SK-N-SH (cell line): ENCODE measurements around the gene SHTN1. TPM values are rescaled to one million over a fixed set of nuclear protein-coding genes. Genes with fewer than 3 reads are reported as not detected.

Experiments used
- CTCF ChIA-PET: fragments of 300-600, 350-600 bp; formaldehyde crosslinking; extraction: SDS; loops from one replicate; lab custom pipeline; 2021; lab: Yijun Ruan, JAX
- POLR2A ChIA-PET: fragments of 350-600 bp; sonication (Branson Sonifier 250); formaldehyde crosslinking; extraction: SDS; loops from one replicate; lab custom pipeline; 2020; ENCODE audit warnings: antibody characterized with exemption, inconsistent platforms; lab: Yijun Ruan, JAX
- DNase-seq: peaks from one replicate; pipeline ENCODE4 v3.0.0; 2012
- H2AFZ ChIP-seq: fragments of 200-600 bp; sonication (generic); 2 replicates; pipeline ENCODE4 v1.8.1; 2016; ENCODE audit warnings: antibody characterized with exemption, mild to moderate bottlenecking, low read depth
- H3F3A ChIP-seq: fragments of 200-600 bp; sonication (generic); replicated peaks from 2 replicates; pipeline ENCODE3; 2016; ENCODE audit warnings: antibody characterized with exemption, mild to moderate bottlenecking; ENCODE audit not compliant: insufficient read depth
- H3K27ac ChIP-seq, 2 experiments: fragments of 200-500 bp in 1 of 2; fragments of 200-600 bp in 1 of 2; sonication (Bioruptor generic) in 1 of 2; sonication (generic), shearing (Covaris generic) in 1 of 2; 2 replicates each; pipeline versions ENCODE4 v1.5.1 to v1.6.1; 2014 to 2016; ENCODE audit warnings: low read depth in 2 of 2, inconsistent platforms in 1 of 2, low read length in 1 of 2, mild to moderate bottlenecking in 1 of 2, mixed read lengths in 1 of 2
- H3K27me3 ChIP-seq: fragments of 200-600 bp; sonication (generic), shearing (Covaris generic); 2 replicates; pipeline ENCODE4 v1.6.1; 2016; ENCODE audit warnings: mixed run types; ENCODE audit not compliant: insufficient read depth
- H3K36me3 ChIP-seq, 2 experiments: fragments of 200-500 bp in 1 of 2; fragments of 200-600 bp in 1 of 2; sonication (Bioruptor generic) in 1 of 2; sonication (generic) in 1 of 2; replicated peaks in 1 of 2; 2 replicates each; pipeline versions ENCODE3 to v1.5.1; 2014 to 2016; ENCODE audit warnings: low read length in 1 of 2, mild to moderate bottlenecking in 1 of 2; ENCODE audit not compliant: insufficient read depth in 2 of 2, control insufficient read depth in 1 of 2
- H3K4me1 ChIP-seq, 2 experiments: fragments of 200-500 bp in 1 of 2; fragments of 200-600 bp in 1 of 2; sonication (Bioruptor generic) in 1 of 2; sonication (generic), shearing (Covaris generic) in 1 of 2; 2 replicates each; pipeline versions ENCODE4 v1.5.1 to v1.6.1; 2014 to 2016; ENCODE audit warnings: low read depth in 1 of 2, low read length in 1 of 2, mixed run types in 1 of 2; ENCODE audit not compliant: insufficient read depth in 2 of 2, control insufficient read depth in 1 of 2
- H3K4me2 ChIP-seq: fragments of 200-600 bp; sonication (generic), shearing (Covaris generic); 2 replicates; pipeline ENCODE4 v1.6.1; 2017; ENCODE audit warnings: mixed run types
- H3K4me3 ChIP-seq, 2 experiments: fragments of 200-500 bp in 1 of 2; fragments of 200-600 bp in 1 of 2; sonication (Bioruptor generic) in 1 of 2; sonication (generic), shearing (Covaris generic) in 1 of 2; 2 replicates each; pipeline versions ENCODE4 v1.5.1 to v1.8.1; 2014 to 2016; ENCODE audit warnings: low read depth in 2 of 2, inconsistent platforms in 1 of 2, low read length in 1 of 2, mild to moderate bottlenecking in 1 of 2, mixed read lengths in 1 of 2, moderate library complexity in 1 of 2
- H3K79me2 ChIP-seq: fragments of 200-600 bp; sonication (generic); 2 replicates; pipeline ENCODE4 v1.8.1; 2017; ENCODE audit warnings: mild to moderate bottlenecking; ENCODE audit not compliant: insufficient read depth
- H3K9ac ChIP-seq: fragments of 200-600 bp; sonication (generic); 2 replicates; pipeline ENCODE4 v1.6.1; 2017; ENCODE audit warnings: mixed run types
- H3K9me2 ChIP-seq: fragments of 200-600 bp; sonication (generic); 2 replicates; pipeline ENCODE4 v1.6.1; 2017; ENCODE audit warnings: mixed run types
- H3K9me3 ChIP-seq: fragments of 200-600 bp; sonication (generic); 2 replicates; pipeline ENCODE4 v1.6.1; 2017; ENCODE audit warnings: mixed run types, mild to moderate bottlenecking, moderate library complexity
- H4K20me1 ChIP-seq: fragments of 200-600 bp; sonication (generic); 2 replicates; pipeline ENCODE4 v1.6.1; 2017; ENCODE audit warnings: mild to moderate bottlenecking, mixed run types; ENCODE audit not compliant: insufficient read depth
- ELF1 ChIP-seq: IDR thresholded peaks from 2 replicates; pipeline ENCODE4 v1.4.0; 2012
- FOSL2 ChIP-seq: IDR thresholded peaks from 2 replicates; pipeline ENCODE4 v1.4.0; 2012; ENCODE audit warnings: low read depth, mild to moderate bottlenecking, moderate library complexity, borderline replicate concordance
- FOXJ3 ChIP-seq: sonication (generic); formaldehyde crosslinking; IDR thresholded peaks from 2 replicates; pipeline ENCODE4 v1.5.1; 2020; ENCODE audit warnings: mild to moderate bottlenecking, missing genetic modification reagents
- FOXM1 ChIP-seq: IDR thresholded peaks from 2 replicates; pipeline ENCODE4 v1.4.0; 2012; ENCODE audit warnings: low read depth, mild to moderate bottlenecking
- GABPA ChIP-seq: IDR thresholded peaks from 2 replicates; pipeline ENCODE4 v1.4.0; 2012; ENCODE audit warnings: low read depth, mild to moderate bottlenecking
- JUND ChIP-seq: IDR thresholded peaks from 2 replicates; pipeline ENCODE4 v1.4.0; 2012
- MEF2A ChIP-seq: IDR thresholded peaks from 2 replicates; pipeline ENCODE4 v1.4.0; 2012; ENCODE audit warnings: low read depth, borderline replicate concordance
- NFIC ChIP-seq: IDR thresholded peaks from 2 replicates; pipeline ENCODE4 v1.4.0; 2012; ENCODE audit warnings: borderline replicate concordance
- POLR2AphosphoS5 ChIP-seq: IDR thresholded peaks from 2 replicates; pipeline ENCODE4 v1.6.1; 2012; ENCODE audit warnings: low read depth, low read length
- RAD21 ChIP-seq: IDR thresholded peaks from 2 replicates; pipeline ENCODE4 v1.6.1; 2012; ENCODE audit warnings: mild to moderate bottlenecking, low read length
- RXRA ChIP-seq: IDR thresholded peaks from 2 replicates; pipeline ENCODE4 v1.4.0; 2012; ENCODE audit warnings: low read depth, mild to moderate bottlenecking, borderline replicate concordance
- SMC3 ChIP-seq: IDR thresholded peaks from 2 replicates; pipeline ENCODE4 v1.6.1; 2012; ENCODE audit warnings: low read depth, low read length, improper control_type of control experiment
- TCF12 ChIP-seq: IDR thresholded peaks from 2 replicates; pipeline ENCODE4 v1.4.0; 2012
- YY1 ChIP-seq: IDR thresholded peaks from 2 replicates; pipeline ENCODE4 v1.4.0; 2012; ENCODE audit warnings: low read depth, mild to moderate bottlenecking
- WGBS: methylation state at CpG from one replicate; pipeline ENCODE4 v1.1.6; 2017; ENCODE audit warnings: low lambda C conversion rate; 5-methylcytosine and 5-hydroxymethylcytosine counted together
- polyA plus RNA-seq, 3 experiments: library from polyadenylated mRNA; depleted of rRNA; stranded (reverse); fragments of >200 nt; gene quantifications; 2 replicates each; pipeline ENCODE4 v1.2.3, GENCODE V29; 2012
- TF ChIP-seq, protein P1 (sequence below): IDR thresholded peaks from 2 replicates; pipeline ENCODE4; 2012
- TF ChIP-seq, protein P2 (sequence below): IDR thresholded peaks from 2 replicates; pipeline ENCODE4 v1.4.0; 2012; ENCODE audit warnings: low read depth, borderline replicate concordance
- TF ChIP-seq, protein P3 (sequence below): IDR thresholded peaks from 2 replicates; pipeline ENCODE4 v1.4.0; 2012; ENCODE audit warnings: low read depth, borderline replicate concordance

Gene SHTN1
- polyA plus RNA-seq, 1 of the 3 experiments (the other 2 are of a cell fraction): 5.2 TPM

DNA sequence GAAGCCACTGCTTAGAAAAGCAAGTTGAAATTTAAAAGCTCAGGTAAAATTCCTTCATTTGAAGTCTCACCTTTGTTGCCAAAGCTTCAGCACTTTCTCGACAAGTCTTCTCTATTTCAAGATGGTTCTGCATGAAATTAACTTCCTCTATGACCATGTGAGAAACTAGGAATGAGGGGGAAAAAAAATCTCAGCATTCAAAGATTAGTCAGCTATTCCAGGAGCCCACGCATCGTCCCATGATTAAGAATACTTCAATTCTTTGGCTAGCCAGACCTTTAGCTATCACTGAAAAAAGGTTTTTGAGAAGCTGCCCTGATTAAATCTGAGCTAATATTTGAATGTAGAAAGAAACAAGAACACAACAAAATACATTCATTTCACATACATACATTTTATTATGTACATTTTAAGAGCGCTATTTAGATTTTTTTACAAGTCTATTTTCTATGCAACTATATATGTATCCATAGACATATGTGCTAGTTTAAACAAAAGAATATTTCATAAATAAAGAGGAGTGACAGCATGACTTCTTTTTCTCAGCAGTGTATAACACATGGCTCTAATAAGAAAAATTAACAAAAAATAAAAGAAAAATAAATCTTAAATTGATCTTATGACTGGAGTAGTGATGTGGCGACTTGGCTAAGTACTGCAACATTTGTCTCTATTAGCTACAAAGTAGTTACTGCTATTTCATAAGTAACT, 44.8 kb downstream of the SHTN1 start (continued):
- TF ChIP-seq FOXM1: no peak
- TF ChIP-seq GABPA: no peak
- no peak for TF ChIP-seq RXRA

DNA sequence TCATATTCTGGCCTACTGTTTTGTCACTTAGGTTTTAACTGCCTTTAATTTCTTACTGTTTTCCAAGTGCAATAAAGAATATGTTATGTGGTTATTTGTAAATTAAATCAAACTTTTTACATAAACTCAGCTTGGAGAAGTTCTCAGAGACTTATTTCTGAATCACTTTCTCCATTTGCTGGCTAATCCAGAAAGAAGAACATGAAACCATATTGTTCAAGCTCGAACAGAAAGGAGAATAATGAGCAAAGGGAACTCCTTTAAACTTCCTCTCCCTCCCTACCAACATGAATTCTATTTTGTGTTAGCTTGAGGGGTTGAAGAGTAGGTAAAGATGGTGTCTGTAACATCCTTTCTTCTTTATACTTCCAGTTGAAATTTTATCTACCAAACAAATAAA, 52.3 kb downstream of the SHTN1 start:
- peaks cover 1% of the 10 kb centered on the region for H3F3A ChIP-seq
- H3K9ac ChIP-seq: no peak overlapping the region
- H3K27me3 ChIP-seq: no peaks in the 10 kb centered on the region
- no peak for TF ChIP-seq FOSL2
- no peak for TF ChIP-seq YY1
- no peak for TF ChIP-seq FOXJ3 (CRISPR knock-in tag)
- TF ChIP-seq RAD21: no peak
- no peak for TF ChIP-seq TCF12
- TF ChIP-seq JUND: no peak
- TF ChIP-seq ELF1: no peak
- no peak for TF ChIP-seq RXRA
- no peak for TF ChIP-seq NFIC
- TF ChIP-seq MEF2A: no peak
- TF ChIP-seq, protein P1, sequence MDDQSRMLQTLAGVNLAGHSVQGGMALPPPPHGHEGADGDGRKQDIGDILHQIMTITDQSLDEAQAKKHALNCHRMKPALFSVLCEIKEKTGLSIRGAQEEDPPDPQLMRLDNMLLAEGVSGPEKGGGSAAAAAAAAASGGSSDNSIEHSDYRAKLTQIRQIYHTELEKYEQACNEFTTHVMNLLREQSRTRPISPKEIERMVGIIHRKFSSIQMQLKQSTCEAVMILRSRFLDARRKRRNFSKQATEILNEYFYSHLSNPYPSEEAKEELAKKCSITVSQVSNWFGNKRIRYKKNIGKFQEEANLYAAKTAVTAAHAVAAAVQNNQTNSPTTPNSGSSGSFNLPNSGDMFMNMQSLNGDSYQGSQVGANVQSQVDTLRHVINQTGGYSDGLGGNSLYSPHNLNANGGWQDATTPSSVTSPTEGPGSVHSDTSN: no peak
- TF ChIP-seq, protein P2, sequence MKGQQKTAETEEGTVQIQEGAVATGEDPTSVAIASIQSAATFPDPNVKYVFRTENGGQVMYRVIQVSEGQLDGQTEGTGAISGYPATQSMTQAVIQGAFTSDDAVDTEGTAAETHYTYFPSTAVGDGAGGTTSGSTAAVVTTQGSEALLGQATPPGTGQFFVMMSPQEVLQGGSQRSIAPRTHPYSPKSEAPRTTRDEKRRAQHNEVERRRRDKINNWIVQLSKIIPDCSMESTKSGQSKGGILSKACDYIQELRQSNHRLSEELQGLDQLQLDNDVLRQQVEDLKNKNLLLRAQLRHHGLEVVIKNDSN: no peak
- TF ChIP-seq GABPA: no peak
- TF ChIP-seq, protein P3, sequence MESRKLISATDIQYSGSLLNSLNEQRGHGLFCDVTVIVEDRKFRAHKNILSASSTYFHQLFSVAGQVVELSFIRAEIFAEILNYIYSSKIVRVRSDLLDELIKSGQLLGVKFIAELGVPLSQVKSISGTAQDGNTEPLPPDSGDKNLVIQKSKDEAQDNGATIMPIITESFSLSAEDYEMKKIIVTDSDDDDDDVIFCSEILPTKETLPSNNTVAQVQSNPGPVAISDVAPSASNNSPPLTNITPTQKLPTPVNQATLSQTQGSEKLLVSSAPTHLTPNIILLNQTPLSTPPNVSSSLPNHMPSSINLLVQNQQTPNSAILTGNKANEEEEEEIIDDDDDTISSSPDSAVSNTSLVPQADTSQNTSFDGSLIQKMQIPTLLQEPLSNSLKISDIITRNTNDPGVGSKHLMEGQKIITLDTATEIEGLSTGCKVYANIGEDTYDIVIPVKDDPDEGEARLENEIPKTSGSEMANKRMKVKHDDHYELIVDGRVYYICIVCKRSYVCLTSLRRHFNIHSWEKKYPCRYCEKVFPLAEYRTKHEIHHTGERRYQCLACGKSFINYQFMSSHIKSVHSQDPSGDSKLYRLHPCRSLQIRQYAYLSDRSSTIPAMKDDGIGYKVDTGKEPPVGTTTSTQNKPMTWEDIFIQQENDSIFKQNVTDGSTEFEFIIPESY: no peak
- no peak for TF ChIP-seq POLR2AphosphoS5
- TF ChIP-seq SMC3: no peak
- TF ChIP-seq, all 33 proteins: peak for 0
- Histone ChIP-seq H3K4me1 (peaks cover 0 to 7% of the 10 kb centered on the region in 2 experiments; a peak in 3 of 4 replicates), H3K79me2 (no peaks in the 10 kb centered on the region), H3K9me2 (no peaks in the 10 kb centered on the region), H3K9me3 (no peaks in the 10 kb centered on the region), H3K4me2 (no peak overlapping the region), H3K27ac (no peak overlapping the region), H3K36me3 (peaks cover 12 to 31% of the 10 kb centered on the region in 2 experiments), H3K4me3 (no peak overlapping the region), H2AFZ (no peak overlapping the region), H4K20me1 (no peaks in the 10 kb centered on the region)
- 87% methylated on average over 1 of the region's 1 CpG for WGBS
- no peak for DNase-seq
- ChIA-PET CTCF (interaction anchor here (0.9 kb wide), 1 partner anchor 9 kb away, joined by 3 read pairs; no protein-coding TSS in a partner anchor), POLR2A (no interaction called here)
